ENCODE measurements around the gene POU6F1.

Gene POU6F1

GRCh38 chr12:51199366-51199945 lies 18.4 kb downstream of the POU6F1 start:
- FAIRE-seq (no peak), DNase-seq (ENCODE audit: insufficient read length, low spot score) (no peak)

DNA sequence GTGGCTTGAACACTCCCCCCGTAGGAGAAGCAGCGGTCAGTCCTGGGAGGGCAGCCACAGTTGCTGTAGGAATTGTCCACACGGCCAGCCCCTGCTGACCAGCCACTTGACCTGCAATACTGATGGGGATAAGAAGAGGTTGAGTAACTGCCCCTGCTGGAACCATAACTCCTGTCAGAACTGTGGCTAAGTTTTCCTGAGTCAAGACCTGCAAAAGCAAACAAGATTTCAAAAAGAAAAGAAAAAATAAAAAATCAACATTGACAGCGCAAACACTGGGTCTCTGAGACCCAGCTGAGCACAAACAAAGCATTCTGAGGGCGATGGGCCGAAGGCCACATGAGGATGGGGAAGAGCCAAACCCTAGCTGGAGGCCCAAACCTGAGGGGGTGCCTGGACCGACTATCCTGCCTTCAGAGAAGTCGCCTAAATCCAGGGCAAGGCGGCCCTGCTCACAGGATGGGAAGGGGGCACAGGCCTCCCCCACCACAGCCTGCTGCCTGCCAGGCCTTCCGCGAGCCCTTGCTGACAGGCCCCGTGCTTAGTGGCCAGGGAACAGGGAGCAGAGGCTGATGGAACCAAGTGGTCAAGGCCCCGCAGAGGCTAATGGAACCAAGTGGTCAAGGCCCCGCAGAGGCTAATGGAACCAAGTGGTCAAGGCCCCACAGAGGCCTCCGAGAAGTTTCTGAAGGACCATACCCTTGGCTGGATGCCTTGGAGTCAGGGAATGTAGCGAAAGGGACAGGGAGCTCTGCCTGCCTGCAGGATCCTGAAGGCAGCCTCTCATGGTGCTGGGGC lies 19.1 kb downstream of the POU6F1 start:
- DNase-seq (ENCODE audit: insufficient read length, low spot score) (no peak), FAIRE-seq (no peak)

- FAIRE-seq = no peak
Observed at GRCh38 chr12:51197736-51198567, 19.9 kb downstream of the POU6F1 start.

GRCh38 chr12:51196547-51196946 lies 21.3 kb downstream of the POU6F1 start:
- FAIRE-seq = no peak
- DNase-seq (ENCODE audit: insufficient read length, low spot score) = no peak

More at GRCh38 chr12:51197736-51198567, 19.9 kb downstream of the POU6F1 start:
- DNase-seq (ENCODE audit: insufficient read length, low spot score) = no peak

DNA sequence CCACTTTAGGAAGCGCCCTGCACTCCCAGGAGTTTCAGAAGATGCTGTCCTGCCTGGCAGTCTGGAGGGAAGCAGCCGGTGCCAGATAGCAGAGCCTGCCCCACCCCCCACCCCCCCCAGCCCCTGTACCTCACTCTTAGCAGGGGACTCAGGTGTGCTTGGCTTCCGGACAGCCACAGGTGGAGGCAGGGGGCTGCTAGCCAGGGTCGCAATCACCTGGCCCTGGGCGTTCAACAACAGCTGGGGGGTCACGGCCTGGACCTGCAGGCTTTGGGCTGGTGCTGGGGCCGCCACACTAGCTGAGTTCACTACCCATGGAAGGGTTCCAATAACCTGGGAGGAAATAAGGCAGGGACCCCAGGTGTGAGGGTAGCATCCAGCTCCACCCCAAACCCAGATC lies 22.0 kb downstream of the POU6F1 start:
- DNase-seq (ENCODE audit: insufficient read length, low spot score) (no peak), FAIRE-seq (no peak)

DNA sequence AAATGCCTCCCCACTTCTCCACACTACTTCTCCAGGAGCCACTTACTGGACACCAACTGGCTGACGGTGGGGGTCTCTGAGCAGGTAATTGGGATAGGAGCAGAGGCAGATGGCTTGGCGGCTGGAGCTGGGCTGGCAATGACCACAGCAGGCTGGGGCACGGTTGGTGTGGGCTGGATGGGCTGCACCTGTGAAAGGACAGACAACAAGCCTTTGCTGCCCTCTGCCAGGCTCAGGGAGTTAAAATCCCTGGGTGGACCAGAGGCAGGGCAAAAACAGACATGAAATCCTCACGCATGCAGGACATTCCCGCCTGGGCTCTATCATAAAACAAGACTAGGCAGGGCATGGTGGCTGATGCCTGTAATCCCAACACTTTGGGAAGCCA lies 25.6 kb downstream of the POU6F1 start:
- FAIRE-seq = no peak
- DNase-seq (ENCODE audit: insufficient read length, low spot score) = no peak

- FAIRE-seq (no peak), DNase-seq (ENCODE audit: insufficient read length, low spot score) (no peak)
Observed at GRCh38 chr12:51191516-51192283, 26.2 kb downstream of the POU6F1 start.

DNA sequence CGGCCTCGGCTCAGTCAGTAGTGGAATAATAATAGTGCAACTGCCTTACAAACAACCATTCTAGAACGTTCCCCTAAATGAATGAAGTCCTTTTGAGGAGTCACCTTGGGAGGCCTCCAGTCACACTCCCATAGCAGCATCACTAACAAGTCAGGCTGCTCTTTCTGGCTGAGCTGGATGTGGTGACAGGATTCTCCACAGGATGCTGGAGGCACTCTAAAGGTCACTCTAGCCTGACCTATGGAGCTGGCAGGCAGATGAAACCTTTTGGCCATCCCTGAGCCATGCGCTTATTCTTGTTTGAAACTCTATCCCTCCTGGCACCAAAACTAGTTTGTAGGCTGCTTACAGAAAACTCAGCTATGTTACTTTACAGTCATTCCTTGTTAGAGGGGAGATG lies 27.0 kb downstream of the POU6F1 start:
- no peak for FAIRE-seq
- no peak for DNase-seq (ENCODE audit: insufficient read length, low spot score)

- FAIRE-seq (no peak), DNase-seq (ENCODE audit: insufficient read length, low spot score) (no peak)
Observed at GRCh38 chr12:51189790-51190355, 28.0 kb downstream of the POU6F1 start.

DNA sequence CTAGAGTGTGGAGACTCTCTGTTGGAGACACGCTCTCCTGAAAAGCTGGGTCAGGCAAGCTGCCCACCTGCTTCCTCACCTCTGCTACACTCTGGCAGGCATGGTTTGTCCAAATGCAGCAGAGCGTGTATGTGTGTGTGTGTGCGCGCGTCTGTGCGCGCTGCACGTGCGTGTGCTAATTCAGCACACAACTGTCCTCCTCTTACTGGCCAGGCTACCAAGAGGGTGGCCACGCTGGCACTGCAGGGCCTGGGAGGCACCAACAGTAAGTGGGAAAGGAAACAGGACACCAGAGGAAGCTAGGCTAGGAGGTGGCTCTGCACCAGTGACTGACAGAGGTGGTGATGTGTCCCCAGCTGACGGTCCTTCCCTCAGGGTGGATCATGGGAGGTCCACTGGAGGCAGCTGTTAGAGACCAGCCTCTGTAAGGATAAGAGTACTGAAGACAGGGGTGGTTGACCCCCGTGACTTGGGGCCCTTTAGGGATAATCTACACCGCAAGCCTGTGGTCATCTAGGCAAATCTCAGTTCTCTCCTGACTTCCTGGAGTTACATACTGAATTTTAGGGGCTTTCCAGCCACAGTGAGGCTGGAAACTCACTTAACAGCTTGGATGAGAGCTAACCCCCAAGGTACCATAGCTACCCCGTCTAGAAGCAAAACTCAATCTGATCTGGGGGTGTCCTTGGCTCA lies 29.4 kb downstream of the POU6F1 start:
- no peak for FAIRE-seq

DNA sequence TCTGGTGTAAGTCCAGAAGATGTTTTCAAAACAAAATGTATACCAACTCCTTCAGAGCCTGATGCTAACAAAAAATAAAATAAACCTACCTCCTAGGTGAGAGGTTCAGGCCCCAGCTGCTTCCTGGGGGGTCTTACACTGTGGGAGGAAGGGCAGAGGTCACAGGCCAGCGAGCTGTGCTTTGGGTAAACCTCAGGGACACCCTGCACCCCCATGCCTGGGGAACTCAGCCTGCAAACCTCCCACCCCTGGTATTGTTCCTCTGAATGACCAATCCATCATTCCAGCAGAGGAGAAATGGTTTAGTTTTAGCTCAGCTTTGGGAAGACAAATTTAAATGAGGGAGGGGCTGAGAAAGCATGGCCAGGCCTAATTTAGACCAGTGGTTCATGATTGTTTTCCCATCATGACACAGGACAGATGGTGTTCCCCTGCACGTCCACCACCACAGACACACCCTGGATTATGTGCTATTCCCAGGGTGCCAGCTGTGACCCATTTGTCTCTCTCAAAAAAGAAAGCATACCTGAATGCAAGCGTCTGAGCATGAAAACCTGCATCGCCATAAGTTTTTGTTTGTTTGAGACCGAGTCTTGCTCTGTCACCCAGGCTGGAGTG lies 30.4 kb downstream of the POU6F1 start:
- DNase-seq (ENCODE audit: insufficient read length, low spot score) (no peak), FAIRE-seq (no peak)

More for the DNA sequence above, 29.4 kb downstream of the POU6F1 start:
- DNase-seq (ENCODE audit: insufficient read length, low spot score) = no peak

DNA sequence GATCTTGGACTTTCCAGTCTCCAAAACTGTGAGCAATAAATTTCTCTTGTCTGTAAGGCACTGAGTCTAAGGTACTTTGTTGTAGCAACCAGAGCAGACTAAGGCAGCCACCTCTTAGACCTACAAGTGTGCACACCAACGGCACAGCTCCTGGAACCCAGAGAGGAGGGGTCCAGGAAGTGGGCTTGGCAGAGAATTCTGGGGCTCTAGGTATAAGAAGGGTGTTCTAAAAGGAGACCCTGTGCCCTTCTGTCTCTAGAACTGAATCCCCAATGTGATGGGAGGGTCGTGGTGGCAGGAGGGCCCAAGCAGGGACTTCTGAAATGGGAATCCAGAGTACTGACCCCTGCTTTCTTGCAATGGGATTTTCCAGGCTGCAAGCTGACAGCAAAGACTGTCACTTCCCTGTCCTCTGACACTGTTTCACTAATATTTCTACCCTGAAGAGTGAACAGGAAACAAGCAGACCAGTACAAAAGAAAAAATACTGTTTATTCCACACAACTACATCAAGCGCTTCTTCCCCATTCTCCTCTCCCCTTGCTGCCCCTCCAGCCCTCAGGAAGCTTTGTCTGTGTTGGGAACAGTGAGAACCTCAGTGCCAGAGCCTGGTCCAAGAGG lies 31.3 kb downstream of the POU6F1 start:
- no peak for FAIRE-seq
- no peak for DNase-seq (ENCODE audit: insufficient read length, low spot score)

DNA sequence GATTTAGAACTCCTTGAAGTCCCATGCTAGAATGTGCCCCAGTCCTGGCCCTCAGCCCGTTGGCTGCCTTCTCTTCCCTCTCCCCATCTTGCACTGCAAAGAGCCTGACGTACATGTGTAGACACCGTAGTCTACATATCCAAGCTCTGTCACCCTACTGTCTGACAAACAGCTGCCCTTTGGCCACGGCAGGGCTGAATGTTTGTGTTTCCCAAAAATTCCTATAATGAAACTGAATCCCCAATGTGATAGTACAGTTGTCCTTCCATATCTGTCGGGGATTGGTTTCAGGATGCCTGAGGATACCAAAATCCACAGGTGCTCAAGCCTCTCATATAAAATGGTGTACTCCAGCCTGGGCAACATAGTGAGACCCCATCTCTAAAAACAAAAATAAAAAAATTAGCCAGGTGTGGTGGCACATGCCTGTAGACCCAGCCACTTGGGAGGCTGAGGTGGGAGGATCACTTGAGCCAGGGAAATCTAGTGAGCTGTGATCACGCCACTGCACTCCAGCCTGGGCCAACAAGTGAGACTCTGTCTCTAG lies 32.6 kb downstream of the POU6F1 start:
- no peak for DNase-seq (ENCODE audit: insufficient read length, low spot score)
- no peak for FAIRE-seq

DNA sequence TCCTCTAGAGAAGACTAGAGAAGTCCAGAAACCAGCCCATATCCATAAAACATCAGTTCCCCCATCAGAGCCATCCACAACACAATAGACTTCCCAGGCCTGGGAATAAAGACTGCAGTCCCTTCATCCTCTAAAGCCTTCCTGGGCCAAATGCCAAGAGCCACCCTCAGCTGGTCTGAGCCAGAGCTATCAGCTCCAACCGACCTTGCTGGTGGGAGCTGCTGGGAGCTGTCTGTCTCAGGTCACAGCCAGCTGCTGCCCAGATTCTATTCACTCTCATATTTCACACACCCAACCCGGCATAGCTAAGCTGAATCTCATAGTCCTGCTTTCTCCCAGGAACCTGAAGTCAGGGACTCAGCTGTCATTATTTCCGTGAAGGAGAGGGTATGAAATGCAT lies 34.0 kb downstream of the POU6F1 start:
- no peak for FAIRE-seq
- DNase-seq (ENCODE audit: insufficient read length, low spot score) = no peak

- FAIRE-seq = no peak
Observed at GRCh38 chr12:51183349-51183748, 34.5 kb downstream of the POU6F1 start.

DNA sequence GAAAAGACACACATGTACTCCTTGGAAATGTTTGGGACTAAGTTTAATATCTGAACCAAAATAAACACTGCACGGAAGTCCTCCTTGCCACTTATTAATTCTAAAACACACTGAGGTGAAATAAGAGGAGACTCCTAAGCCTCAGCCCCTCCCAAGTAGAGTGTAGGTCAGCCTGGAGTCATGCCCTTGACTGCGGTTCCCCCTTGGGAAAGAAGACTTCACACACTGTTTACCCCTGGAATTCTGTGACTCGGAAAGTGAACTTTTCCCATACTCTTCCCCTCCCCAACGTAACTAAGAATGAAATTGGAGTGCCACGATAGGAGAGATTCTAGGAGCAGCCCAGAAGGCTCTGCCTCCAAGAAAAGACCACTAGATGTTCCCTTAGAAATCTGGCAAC lies 36.3 kb downstream of the POU6F1 start:
- FAIRE-seq (no peak), DNase-seq (ENCODE audit: insufficient read length, low spot score) (no peak)

More at GRCh38 chr12:51183349-51183748, 34.5 kb downstream of the POU6F1 start:
- no peak for DNase-seq (ENCODE audit: insufficient read length, low spot score)

DNA sequence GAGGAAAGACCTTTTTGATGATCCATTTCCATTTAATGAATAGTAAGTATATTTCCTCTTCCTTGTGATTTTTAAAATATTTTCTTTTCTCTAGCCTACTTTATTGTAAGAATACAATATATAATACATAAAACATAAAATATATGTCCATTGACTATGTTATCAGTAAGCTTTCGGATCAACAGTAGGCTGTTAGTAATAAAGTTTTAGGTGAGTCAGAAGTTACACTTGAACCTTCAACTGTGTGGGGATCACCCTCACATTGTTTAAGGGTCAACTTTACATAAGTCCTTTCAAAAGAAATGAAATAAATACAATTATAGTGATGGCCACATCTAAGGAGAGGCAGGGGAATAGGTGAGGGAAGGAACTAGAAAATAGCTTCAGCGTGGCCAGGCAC lies 40.0 kb downstream of the POU6F1 start:
- FAIRE-seq (no peak), DNase-seq (ENCODE audit: insufficient read length, low spot score) (no peak)

DNA sequence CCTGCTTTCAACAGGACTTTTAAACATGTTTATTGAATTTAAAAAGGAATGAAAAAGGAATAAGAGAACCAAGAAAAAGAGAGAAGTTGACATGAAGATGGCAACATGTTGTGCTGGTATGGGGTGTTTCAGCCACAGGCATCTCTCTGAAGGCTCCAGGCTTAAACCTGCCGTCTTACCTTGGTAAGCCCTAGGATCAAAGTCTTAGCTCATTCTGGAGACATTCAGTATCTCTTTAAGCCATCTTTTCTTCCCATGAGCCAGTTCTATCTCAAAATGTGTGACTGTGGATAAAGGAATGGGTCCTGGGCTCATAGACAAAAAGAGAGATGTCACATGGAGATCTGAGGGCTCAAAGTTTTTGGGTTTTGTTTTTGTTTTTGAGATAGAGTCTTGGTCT lies 43.4 kb downstream of the POU6F1 start:
- DNase-seq (ENCODE audit: insufficient read length, low spot score) = no peak
- no peak for FAIRE-seq

Data from HTR-8/SVneo (cell line).